ENCODE measurements around the gene IDH2.

Gene IDH2

DNA sequence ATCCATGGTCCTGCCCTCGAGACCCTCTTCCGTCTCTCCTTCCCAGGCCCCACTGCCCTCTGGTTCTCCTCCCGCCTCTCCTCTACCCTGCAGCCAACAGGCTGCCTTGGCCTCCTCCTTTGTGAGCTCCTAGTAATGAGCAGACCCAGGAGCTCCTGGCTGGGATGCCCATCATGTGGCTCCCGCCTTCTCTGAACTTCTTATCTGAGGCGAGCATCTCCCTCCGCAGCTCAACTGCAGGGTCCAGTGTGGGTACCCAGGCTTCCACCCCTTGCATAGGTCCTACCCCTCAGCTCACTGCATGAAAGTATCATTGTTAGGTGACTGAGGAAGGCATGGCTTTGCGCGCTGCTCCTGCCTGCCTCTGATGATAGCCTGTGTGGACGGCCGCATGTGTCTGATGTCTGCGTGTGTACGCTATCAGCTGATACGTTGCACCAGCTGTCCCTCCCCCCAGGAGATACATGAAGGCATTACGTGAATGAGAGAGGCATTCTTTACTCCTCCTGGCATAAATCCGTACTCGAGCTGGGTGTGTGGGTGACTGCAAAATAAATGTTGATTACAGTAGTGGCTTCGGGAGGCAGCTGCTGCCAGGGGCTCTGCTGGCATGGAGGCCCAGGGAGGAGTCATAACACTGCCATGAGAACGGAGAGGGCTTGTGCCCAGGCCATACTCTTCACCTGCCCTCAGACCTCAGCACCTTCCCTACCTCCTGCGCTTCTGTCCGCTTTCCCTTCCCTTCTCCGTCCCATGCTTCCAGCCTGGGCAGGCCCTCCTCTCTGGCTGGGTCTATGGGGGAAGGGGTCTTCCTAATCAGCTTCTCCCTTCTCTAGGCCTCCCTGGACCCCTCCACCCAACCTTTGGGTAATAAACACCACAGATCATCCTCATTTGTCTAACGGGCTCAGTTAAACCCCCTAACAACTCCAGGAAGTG is 52.3 kb downstream of the IDH2 start:
- Mint-ChIP-seq H3K27ac (peak overlapping the region; percentile 85), H3K36me3 (no peaks in the 10 kb centered on the region)
- no peak for DNase-seq (ENCODE audit: low spot score in 2 of 2)

DNA sequence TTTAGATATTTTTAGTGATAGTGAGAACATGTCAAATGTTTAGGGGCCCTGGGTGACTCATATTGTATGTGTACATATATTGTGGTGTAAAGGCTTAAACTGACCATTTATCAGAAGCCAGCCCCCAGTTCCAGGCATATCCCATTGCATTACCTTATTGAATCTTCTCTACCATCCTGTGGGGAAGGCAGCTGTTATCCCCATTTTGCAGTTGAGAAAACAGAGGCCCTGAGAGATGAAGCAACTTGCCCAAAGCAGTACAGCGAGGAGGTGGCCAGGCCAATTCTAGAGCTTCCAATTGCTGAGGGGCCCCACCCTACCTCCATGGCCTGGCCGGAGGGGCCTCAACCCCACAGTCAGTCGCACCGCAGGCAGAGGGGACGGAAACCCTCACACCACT is 53.2 kb downstream of the IDH2 start:
- H3K9me3 Mint-ChIP-seq = no peaks in the 10 kb centered on the region
- no peak overlapping the region for H3K27ac Mint-ChIP-seq
- no peak overlapping the region for H3K4me3 Mint-ChIP-seq
- ATAC-seq (no peak), DNase-seq (ENCODE audit: low spot score in 2 of 2) (no peak)
- H3K4me1 Mint-ChIP-seq = peaks cover 32% of the 10 kb centered on the region
- H3K36me3 Mint-ChIP-seq = no peaks in the 10 kb centered on the region

More for the DNA sequence above, 52.3 kb downstream of the IDH2 start:
- ATAC-seq = peak; percentile 19
- Mint-ChIP-seq H3K4me1 (peaks cover 28% of the 10 kb centered on the region), H3K4me3 (no peak overlapping the region), H3K9me3 (no peaks in the 10 kb centered on the region)

DNA sequence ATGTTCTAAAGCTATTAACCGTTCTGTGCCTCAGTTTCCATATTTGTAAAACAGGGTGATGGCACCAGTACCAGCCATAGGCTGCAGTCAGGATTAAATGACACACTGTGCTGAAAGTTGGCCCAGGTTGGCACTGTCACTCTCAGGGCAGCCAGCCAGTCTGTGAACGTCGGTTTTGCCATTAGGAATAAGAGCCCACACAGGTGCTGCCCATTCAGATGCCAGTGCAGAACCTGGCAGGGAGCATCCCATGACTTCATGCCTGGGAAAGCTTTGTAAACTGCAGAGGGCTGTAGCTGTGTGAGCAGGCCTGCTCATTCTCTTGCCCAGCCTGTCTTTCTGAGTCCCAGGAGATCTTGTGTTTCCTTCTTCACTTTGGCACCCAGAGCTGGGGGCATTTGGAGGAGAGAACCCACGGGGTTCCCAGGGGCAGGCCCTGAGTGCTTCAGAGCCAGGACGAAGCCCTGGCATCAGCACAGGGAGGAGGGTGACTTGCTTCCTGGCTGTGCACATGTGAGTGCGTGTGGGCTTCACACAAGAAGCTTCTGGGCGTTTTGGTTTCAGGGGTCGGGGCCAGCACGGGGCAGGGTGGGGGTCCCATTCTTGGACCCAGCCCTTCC is 54.2 kb downstream of the IDH2 start:
- no peaks in the 10 kb centered on the region for H3K36me3 Mint-ChIP-seq
- peaks cover 32% of the 10 kb centered on the region for H3K4me1 Mint-ChIP-seq
- ATAC-seq (no peak), DNase-seq (ENCODE audit: low spot score in 2 of 2) (no peak)
- no peaks in the 10 kb centered on the region for H3K9me3 Mint-ChIP-seq
- no peak overlapping the region for H3K27ac Mint-ChIP-seq
- H3K4me3 Mint-ChIP-seq = no peak overlapping the region

DNA sequence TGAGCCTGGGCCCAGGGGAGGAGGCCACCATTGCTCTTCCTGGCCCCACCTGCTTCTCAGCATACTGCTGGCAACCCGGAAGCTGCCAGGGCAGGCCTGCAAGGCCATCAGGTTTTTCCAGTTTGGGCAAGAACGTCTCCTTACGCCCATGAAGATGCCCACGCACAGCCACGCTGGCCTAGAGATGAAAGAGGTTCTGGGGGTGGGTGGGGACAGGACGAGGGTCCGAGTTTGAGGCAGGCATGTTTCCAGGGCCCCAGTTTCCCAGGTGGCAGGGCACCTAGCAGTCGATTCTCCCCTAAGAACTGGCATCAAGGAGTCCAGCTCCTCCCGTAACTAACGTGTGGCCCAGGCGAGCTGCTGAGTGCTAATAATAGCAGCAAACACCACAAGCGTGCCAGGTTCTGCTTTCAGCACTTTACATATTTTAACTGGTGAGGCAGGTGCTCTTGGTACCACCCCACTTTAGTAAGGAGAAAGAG is 55.3 kb downstream of the IDH2 start:
- ATAC-seq (no peak), DNase-seq (ENCODE audit: low spot score in 2 of 2) (no peak)
- H3K4me1 Mint-ChIP-seq = peaks cover 27% of the 10 kb centered on the region
- H3K4me3 Mint-ChIP-seq = no peak overlapping the region
- no peaks in the 10 kb centered on the region for H3K36me3 Mint-ChIP-seq
- peak overlapping the region; percentile 54 for H3K27ac Mint-ChIP-seq
- no peaks in the 10 kb centered on the region for H3K9me3 Mint-ChIP-seq

DNA sequence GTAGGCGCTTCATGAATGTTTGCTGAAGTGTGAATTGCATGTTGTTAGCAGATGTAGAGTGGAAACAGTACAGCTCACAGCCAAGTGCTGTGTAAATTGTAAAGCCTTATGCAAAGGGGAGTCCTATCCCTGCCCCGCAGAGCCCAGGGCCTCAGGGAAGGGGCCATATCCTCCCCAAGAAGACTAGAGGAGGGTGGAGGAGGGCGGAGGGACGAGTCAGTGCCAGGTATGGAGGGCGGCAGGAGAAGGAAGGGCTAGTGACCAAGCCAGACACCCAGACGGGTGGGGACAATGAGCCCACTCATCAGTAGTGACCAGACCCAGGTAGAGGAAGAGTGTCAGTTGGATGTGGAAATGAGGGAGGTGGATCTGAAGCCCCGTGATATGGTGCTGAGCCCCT is 56.0 kb downstream of the IDH2 start:
- Mint-ChIP-seq H3K9me3 (no peaks in the 10 kb centered on the region), H3K36me3 (no peaks in the 10 kb centered on the region), H3K27ac (peak overlapping the region; percentile 54), H3K4me1 (peaks cover 26% of the 10 kb centered on the region), H3K4me3 (no peak overlapping the region)
- DNase-seq (ENCODE audit: low spot score in 2 of 2) (no peak), ATAC-seq (no peak)

DNA sequence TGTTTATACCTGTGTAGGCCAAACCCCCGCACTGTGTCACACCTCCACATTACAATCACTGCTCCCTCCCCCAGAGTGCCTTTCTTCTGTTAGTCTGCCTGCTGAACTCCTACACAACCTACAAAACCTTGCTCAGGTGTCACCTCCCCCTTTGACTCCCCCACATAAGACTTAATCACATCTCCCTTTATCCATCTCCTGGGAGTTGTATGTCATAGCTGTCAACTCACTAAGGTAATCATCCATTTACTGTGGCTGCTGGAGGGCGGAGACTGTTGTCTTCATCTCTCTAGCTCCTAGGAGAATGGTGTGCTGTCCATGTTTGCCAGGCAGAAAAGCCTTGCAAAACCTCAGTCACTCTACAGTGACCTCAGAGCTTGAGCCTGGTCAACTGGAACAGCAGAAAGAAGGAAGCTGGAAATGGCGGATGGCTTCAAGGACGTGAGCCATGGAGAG is 57.3 kb downstream of the IDH2 start:
- no peak for ATAC-seq
- peak overlapping the region; percentile 88 for H3K27ac Mint-ChIP-seq
- H3K36me3 Mint-ChIP-seq = no peaks in the 10 kb centered on the region
- no peak overlapping the region for H3K4me3 Mint-ChIP-seq
- H3K9me3 Mint-ChIP-seq = no peaks in the 10 kb centered on the region
- peaks cover 26% of the 10 kb centered on the region for H3K4me1 Mint-ChIP-seq
- DNase-seq (ENCODE audit: low spot score in 2 of 2) = no peak

DNA sequence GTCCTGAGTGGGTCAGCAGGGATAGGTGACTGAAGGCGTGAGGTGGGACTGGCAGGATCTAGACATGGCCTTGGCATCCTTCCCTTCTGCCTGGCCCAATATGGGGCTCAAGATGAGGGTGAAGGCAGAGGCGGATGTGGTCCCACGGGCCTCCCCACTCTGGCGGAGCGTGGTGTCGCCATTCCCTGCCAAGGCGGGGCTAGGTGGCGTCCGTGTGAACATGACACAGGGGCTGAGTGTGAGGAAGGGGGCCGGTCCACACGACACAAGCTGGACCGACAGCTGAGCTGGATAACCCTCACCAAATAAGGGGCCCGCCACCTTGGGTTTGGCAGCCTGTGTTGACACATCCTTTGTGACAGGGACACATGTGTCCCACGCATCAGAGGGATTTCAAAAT is 58.1 kb downstream of the IDH2 start:
- no peaks in the 10 kb centered on the region for H3K9me3 Mint-ChIP-seq
- H3K4me3 Mint-ChIP-seq = no peak overlapping the region
- DNase-seq (ENCODE audit: low spot score in 2 of 2) (no peak), ATAC-seq (no peak)
- H3K36me3 Mint-ChIP-seq = no peaks in the 10 kb centered on the region
- H3K4me1 Mint-ChIP-seq = peaks cover 27% of the 10 kb centered on the region
- H3K27ac Mint-ChIP-seq = peak overlapping the region; percentile 67

DNA sequence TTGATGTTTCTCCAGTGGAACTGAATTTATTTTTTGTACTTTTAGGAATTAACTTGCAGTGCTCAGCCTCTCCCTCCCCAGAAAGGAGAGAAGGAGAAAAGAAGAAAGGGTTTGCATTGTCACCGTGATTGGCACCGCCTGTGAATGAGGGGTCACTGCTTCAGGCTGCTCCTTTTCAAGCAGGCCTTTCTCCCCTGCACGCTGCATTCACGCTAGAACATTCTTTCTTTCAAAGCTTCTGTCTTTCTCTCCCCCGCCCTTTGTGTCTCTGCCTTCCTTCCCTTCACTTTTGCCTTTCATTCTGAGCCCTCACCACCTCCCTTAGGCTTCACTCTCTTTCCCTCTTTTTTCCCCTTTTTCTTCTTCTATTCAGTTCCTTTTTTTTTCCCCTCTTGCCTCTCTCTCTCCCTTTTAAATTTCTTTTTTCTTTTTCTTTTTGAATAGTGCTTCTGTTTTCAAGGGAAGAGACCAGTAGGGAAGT is 58.7 kb downstream of the IDH2 start:
- Mint-ChIP-seq H3K4me3 (no peak overlapping the region), H3K4me1 (peaks cover 30% of the 10 kb centered on the region), H3K27ac (peak overlapping the region; percentile 67), H3K9me3 (no peaks in the 10 kb centered on the region), H3K36me3 (no peaks in the 10 kb centered on the region)
- ATAC-seq (no peak), DNase-seq (ENCODE audit: low spot score in 2 of 2) (no peak)

DNA sequence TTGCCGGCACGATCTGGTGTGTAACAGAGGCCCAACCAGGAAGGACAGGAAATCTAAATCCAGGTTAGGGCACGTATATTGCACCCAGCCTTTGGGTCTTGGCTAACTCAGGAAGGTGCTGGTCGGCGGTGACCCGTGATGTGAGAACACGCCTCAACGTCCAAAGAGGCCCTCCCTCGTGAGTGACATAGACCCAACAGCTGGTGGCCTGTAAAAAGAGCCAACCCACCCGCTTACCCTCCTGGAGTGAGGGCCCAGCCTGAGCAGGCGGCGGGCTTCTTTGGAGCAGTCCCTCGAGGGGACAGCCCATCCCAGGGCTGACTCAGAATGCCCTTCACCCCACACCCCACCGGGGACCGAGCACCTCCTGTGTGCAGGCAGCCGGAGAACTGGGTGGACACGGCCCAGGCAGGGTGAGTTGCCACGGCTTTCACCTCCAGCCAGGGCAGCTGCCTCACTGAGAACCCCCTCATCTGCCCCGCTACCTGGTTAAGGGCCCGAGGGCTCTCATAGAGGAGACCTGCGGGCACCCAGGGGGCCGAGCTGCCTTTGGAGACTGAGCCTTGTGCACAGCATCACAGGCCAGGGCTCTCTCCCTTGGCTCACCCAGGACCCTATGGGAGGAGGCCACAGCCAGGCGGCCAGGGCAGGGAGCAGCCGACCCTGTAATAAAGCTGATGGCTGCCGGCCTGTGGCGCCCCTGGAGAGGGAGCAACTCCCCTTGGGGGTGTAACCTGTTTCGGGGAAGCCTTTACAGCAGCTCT is 59.3 kb downstream of the IDH2 start:
- DNase-seq (ENCODE audit: low spot score in 2 of 2) (no peak), ATAC-seq (no peak)
- H3K4me1 Mint-ChIP-seq = peaks cover 37% of the 10 kb centered on the region
- no peak overlapping the region for H3K27ac Mint-ChIP-seq
- peaks cover 4% of the 10 kb centered on the region for H3K36me3 Mint-ChIP-seq
- H3K4me3 Mint-ChIP-seq = no peak overlapping the region
- no peaks in the 10 kb centered on the region for H3K9me3 Mint-ChIP-seq

DNA sequence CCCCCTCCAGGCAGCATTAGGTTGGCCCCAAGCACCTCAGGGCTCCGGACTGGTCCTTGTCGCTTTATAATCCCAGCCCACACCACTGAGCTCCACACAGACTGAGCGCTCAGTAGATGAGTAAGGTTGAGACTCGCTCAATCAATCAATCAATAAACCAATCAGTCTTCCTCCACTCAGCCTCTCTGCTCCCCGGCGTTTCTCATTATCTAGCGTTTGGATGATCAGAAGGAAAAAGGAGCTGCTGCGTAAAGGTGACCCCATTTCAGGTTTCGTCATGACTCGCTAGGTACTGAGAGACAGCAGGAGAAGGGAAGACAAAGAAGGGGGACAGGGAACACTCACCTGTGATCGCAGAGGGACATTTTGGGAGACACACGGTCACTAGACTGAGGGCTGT is 59.9 kb downstream of the IDH2 start:
- H3K27ac Mint-ChIP-seq = no peak overlapping the region
- H3K36me3 Mint-ChIP-seq = peaks cover 8% of the 10 kb centered on the region
- no peaks in the 10 kb centered on the region for H3K9me3 Mint-ChIP-seq
- DNase-seq (ENCODE audit: low spot score in 2 of 2) (no peak), ATAC-seq (no peak)
- H3K4me3 Mint-ChIP-seq = no peak overlapping the region
- H3K4me1 Mint-ChIP-seq = peaks cover 43% of the 10 kb centered on the region

DNA sequence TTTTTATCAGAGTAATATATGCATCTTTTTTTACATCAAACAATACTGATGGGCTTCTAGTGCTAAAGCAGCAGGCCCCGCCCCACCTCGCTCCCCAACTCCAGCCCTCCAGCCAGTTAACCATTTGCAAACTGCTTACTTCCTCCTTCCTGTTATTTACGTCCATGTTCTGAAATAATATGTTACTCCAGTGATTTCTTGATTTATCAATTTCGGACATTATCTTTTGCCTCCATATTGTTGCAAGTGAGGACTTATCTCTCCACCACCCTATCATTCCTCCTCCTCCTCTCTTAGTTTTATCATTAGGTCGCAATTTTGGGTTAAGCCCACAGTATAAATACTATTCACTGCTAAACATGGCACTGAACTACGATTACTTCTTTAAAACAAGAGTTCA is 61.6 kb downstream of the IDH2 start:
- H3K36me3 Mint-ChIP-seq = peaks cover 8% of the 10 kb centered on the region
- DNase-seq (ENCODE audit: low spot score in 2 of 2) (no peak), ATAC-seq (no peak)
- no peak overlapping the region for H3K4me3 Mint-ChIP-seq
- peaks cover 58% of the 10 kb centered on the region for H3K4me1 Mint-ChIP-seq
- H3K27ac Mint-ChIP-seq = no peak overlapping the region
- no peaks in the 10 kb centered on the region for H3K9me3 Mint-ChIP-seq

DNA sequence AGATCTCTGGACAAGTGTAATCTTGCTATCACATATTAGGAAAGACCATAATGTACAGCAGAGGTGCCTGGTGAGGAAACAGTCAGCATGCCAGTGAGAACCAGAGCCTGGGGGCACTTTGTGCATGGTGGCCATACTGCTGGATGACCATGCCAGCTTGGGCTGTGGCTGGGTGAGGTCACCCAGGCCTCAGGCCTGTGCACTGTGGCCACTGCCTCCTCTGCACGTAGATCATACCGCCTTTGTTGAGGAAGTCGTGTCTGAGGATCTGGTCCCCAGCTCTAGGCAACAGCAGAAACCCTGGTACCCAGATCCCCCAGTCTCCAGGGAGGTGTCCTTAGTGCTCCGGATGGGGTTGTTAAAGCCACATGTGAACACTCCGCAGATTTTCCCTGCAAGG is 62.3 kb downstream of the IDH2 start:
- peaks cover 8% of the 10 kb centered on the region for H3K36me3 Mint-ChIP-seq
- DNase-seq (ENCODE audit: low spot score in 2 of 2) = no peak
- no peak for ATAC-seq
- H3K27ac Mint-ChIP-seq = no peak overlapping the region
- H3K4me1 Mint-ChIP-seq = peaks cover 58% of the 10 kb centered on the region
- no peaks in the 10 kb centered on the region for H3K9me3 Mint-ChIP-seq
- no peak overlapping the region for H3K4me3 Mint-ChIP-seq

DNA sequence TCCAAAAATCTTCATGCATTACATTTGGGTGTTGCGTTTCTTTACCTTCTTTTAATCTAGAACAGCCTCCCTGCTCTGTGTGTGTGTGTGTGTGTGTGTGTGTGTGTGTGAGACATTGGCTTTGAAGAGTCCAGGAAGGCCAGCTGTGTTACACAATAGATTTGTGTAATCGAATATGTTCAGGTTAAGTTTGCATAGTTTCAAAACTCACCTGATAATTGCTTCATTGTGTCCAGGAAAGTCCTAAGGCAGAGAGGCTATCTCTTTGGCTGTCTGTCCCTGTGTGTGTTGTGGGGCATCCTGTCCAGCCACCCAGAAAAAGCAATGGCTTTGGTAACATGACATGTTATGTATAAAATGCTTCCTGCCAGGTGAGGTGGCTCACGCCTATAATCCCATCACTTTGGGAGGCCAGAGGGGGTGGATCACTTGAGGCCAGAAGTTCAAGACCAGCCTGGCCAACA is 63.6 kb downstream of the IDH2 start:
- H3K36me3 Mint-ChIP-seq = peaks cover 8% of the 10 kb centered on the region
- no peak for ATAC-seq
- H3K9me3 Mint-ChIP-seq = no peaks in the 10 kb centered on the region
- peaks cover 67% of the 10 kb centered on the region for H3K4me1 Mint-ChIP-seq
- DNase-seq (ENCODE audit: low spot score in 2 of 2) = no peak
- peak overlapping the region; percentile 3 for H3K4me3 Mint-ChIP-seq
- peak overlapping the region; percentile 75 for H3K27ac Mint-ChIP-seq

DNA sequence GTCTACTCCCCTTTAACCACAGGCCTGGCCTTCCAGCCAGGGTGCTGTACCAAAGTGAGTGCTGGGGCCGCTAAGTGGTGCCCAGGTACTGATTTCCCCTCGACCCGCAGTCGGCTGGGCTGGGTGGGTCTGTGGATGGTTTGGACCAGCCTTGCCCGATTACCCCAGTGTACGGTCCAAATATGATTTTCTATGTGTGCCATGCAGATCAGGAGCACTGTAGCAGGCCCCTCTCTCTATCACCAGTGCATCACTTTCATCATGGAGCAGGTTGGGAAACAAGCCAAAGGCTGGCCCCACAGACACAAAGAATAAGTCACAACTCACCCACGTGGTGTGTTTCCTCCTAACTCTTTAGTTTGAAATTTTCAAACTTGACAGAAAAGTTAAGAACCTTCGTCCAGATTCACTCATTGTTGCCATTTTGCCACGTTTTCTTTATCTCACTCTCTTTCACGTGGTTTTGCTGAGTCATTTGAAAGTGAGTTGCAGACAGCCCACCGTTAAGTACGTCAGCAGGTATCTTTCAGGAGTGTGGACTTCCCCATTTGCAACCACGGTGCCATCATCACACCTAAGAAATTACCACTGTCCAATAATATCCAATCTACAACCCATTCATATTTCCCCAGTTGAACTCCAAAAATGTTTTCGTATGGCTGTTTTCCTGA is 64.2 kb downstream of the IDH2 start:
- Mint-ChIP-seq H3K36me3 (peaks cover 8% of the 10 kb centered on the region), H3K9me3 (no peaks in the 10 kb centered on the region), H3K4me1 (peaks cover 72% of the 10 kb centered on the region), H3K4me3 (peak overlapping the region; percentile 3), H3K27ac (peak overlapping the region; percentile 75)
- ATAC-seq (peak; percentile 93), DNase-seq (ENCODE audit: low spot score in 2 of 2) (peak in 1 of 2 donors; percentile 76)

DNA sequence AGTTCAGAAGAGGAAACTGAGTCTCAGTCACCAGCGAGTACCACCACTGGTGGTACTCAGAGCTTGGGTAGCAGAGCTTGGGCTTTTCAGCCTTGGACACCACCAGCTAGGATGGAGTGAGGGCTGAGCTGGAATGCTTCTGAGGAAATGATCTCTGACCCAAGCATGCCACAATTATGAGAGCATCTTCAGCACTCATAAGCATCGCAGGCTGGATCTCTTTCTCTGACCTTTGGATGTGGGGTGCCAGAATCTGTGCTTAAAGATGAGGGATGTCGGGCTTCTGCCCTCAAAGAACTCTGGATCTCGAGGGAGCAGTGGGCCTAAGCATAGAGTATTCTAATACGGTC is 64.8 kb downstream of the IDH2 start:
- DNase-seq (ENCODE audit: low spot score in 2 of 2) = no peak
- ATAC-seq = no peak
- H3K27ac Mint-ChIP-seq = peak overlapping the region; percentile 75
- peaks cover 8% of the 10 kb centered on the region for H3K36me3 Mint-ChIP-seq
- H3K4me3 Mint-ChIP-seq = peak overlapping the region; percentile 3
- H3K4me1 Mint-ChIP-seq = peaks cover 76% of the 10 kb centered on the region
- H3K9me3 Mint-ChIP-seq = no peaks in the 10 kb centered on the region
